GM12891 (cell line): ENCODE data around the gene PSME3IP1.

Experiments used
- PAX5 ChIP-seq: IDR thresholded peaks from 2 replicates; pipeline ENCODE4 v1.6.1; 2011; ENCODE audit warnings: low read length, moderate library complexity, mild to moderate bottlenecking; ENCODE audit not compliant: insufficient read depth, severe bottlenecking
- POLR2A ChIP-seq: IDR thresholded peaks from 2 replicates; pipeline ENCODE4 v1.6.1; 2011; ENCODE audit warnings: low read depth, low read length, control low read depth
- POLR2AphosphoS5 ChIP-seq: IDR thresholded peaks from 2 replicates; pipeline ENCODE4 v1.6.1; 2011; ENCODE audit warnings: low read depth, low read length, control low read depth
- POU2F2 ChIP-seq: IDR thresholded peaks from 2 replicates; pipeline ENCODE4 v1.6.1; 2011; ENCODE audit warnings: low read depth, mild to moderate bottlenecking, control low read depth, low read length, moderate library complexity
- SPI1 ChIP-seq: IDR thresholded peaks from 2 replicates; pipeline ENCODE4 v1.6.1; 2011; ENCODE audit warnings: low read depth, low read length, control low read depth
- TAF1 ChIP-seq: IDR thresholded peaks from 2 replicates; pipeline ENCODE4 v1.6.1; 2011; ENCODE audit warnings: low read depth, low read length, control low read depth

GRCh38 chr16:57209780-57210179 is 23.9 kb upstream of the PSME3IP1 start:
- TF ChIP-seq POLR2AphosphoS5 (no peak), POLR2A (no peak), POU2F2 (no peak), TAF1 (no peak), SPI1 (no peak), PAX5 (no peak)
